Measurements from ENCODE around the gene PHLDB2.

GRCh38 chr3:111881480-111881879, 22.4 kb downstream of the PHLDB2 start:
- TF ChIP-seq POLR2A (IDR thresholded peaks at IDR 0.05) (no peak), CTCF (IDR thresholded peaks at IDR 0.05) (no peak)

All from breast epithelium (tissue), 3 donors.